ENCODE results near the gene TET3. TPM values are rescaled to one million over a fixed set of nuclear protein-coding genes. Genes with fewer than 3 reads are reported as not detected.

The TET3 gene
- total RNA-seq, 1 experiment from 2014 or later = 23.3 TPM

DNA sequence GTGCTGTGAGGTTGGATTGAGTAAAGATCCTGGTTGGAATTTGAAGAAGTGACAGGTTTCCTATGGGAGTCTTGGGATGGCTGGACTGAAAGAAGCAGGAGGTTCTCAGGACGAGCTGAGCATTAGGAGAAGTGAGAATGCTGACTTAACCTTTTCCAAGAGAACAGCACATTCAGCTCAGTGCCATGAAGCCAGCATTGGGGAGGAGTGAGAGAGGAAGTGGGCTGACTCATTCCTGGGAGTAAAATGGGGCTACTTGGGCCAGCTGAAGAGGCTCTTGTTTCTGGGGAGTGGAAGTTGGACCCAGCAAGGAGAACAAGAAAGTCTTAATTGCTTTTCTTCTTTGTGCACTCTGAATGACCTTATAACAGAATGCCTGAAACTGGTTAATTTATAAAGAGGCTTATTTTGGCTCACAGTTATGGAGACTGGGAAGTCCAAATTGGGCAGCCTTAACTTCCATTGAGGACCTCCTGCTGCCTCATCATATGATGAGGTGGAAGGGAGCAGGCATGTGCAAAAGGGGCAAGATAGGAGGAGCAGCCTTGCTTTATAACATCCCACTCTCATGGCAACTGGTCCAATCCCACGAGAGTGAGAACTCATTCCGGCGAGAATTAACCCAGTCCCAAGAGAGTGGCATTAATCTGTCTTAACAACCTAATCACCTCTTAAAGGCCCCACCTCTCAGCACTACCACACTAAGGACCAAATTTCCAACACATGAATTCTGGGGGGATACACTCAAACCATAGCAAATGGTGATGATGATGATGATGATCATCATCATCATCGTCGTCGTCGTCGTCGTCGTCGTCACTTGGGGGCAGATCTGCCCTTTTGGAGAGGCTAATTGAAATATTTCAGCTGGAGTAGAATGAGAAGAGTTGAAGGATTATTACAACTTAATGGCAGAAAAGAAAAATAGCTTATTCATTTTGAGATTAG is 31.9 kb upstream of the TET3 start:
- peaks cover 60% of the 10 kb centered on the region for H3K36me3 Mint-ChIP-seq (ENCODE audit: insufficient read depth, unreplicated experiment)
- H3K27me3 Mint-ChIP-seq (ENCODE audit: unreplicated experiment) = no peaks in the 10 kb centered on the region
- intact Hi-C loops (cut with micrococcal nuclease; ENCODE audit: unreplicated experiment) = no loop called here
- BruUV-seq (replicated peaks) = no TSS peak
- no peak for DNase-seq
- TF ChIP-seq CTCF (IDR thresholded peaks at IDR 0.05; ENCODE audit: unreplicated experiment) = no peak
- H3K27ac Mint-ChIP-seq (ENCODE audit: unreplicated experiment) = no peak overlapping the region
- no peaks in the 10 kb centered on the region for H3K4me1 Mint-ChIP-seq (ENCODE audit: low read depth, unreplicated experiment)
- CTCF ChIA-PET = no interaction called here
- no peaks in the 10 kb centered on the region for H3K9me3 Mint-ChIP-seq (ENCODE audit: low read depth, unreplicated experiment)
- H3K4me3 Mint-ChIP-seq (ENCODE audit: low read depth, unreplicated experiment) = no peak overlapping the region

GRCh38 chr2:73956218-73956865 is 28.4 kb upstream of the TET3 start:
- CTCF ChIA-PET = no interaction called here
- intact Hi-C loops (cut with micrococcal nuclease; ENCODE audit: unreplicated experiment) = no loop called here
- H3K4me1 Mint-ChIP-seq (ENCODE audit: low read depth, unreplicated experiment) = no peaks in the 10 kb centered on the region
- no peak overlapping the region for H3K4me3 Mint-ChIP-seq (ENCODE audit: low read depth, unreplicated experiment)
- no peaks in the 10 kb centered on the region for H3K27me3 Mint-ChIP-seq (ENCODE audit: unreplicated experiment)
- no TSS peak for BruUV-seq (replicated peaks)
- peaks cover 66% of the 10 kb centered on the region for H3K36me3 Mint-ChIP-seq (ENCODE audit: insufficient read depth, unreplicated experiment)
- TF ChIP-seq CTCF (IDR thresholded peaks at IDR 0.05; ENCODE audit: unreplicated experiment) = no peak
- no peaks in the 10 kb centered on the region for H3K9me3 Mint-ChIP-seq (ENCODE audit: low read depth, unreplicated experiment)
- no peak overlapping the region for H3K27ac Mint-ChIP-seq (ENCODE audit: unreplicated experiment)
- no peak for DNase-seq

- no peak overlapping the region for H3K4me3 Mint-ChIP-seq (ENCODE audit: low read depth, unreplicated experiment)
- BruUV-seq (replicated peaks) = no TSS peak
- H3K9me3 Mint-ChIP-seq (ENCODE audit: low read depth, unreplicated experiment) = no peaks in the 10 kb centered on the region
- no peak for TF ChIP-seq CTCF (IDR thresholded peaks at IDR 0.05; ENCODE audit: unreplicated experiment)
- no peak for DNase-seq
- H3K36me3 Mint-ChIP-seq (ENCODE audit: insufficient read depth, unreplicated experiment) = peaks cover 55% of the 10 kb centered on the region
- CTCF ChIA-PET = no interaction called here
- H3K27me3 Mint-ChIP-seq (ENCODE audit: unreplicated experiment) = no peaks in the 10 kb centered on the region
- intact Hi-C loops (cut with micrococcal nuclease; ENCODE audit: unreplicated experiment) = no loop called here
- H3K4me1 Mint-ChIP-seq (ENCODE audit: low read depth, unreplicated experiment) = no peaks in the 10 kb centered on the region
- no peak overlapping the region for H3K27ac Mint-ChIP-seq (ENCODE audit: unreplicated experiment)
These were observed 23.4 kb upstream of the TET3 start for GRCh38 chr2:73961274-73961673.

- no peaks in the 10 kb centered on the region for H3K4me1 Mint-ChIP-seq (ENCODE audit: low read depth, unreplicated experiment)
- intact Hi-C loops (cut with micrococcal nuclease; ENCODE audit: unreplicated experiment) = no loop called here
- BruUV-seq (replicated peaks) = TSS peak; percentile 11
- H3K27ac Mint-ChIP-seq (ENCODE audit: unreplicated experiment) = no peak overlapping the region
- no peaks in the 10 kb centered on the region for H3K27me3 Mint-ChIP-seq (ENCODE audit: unreplicated experiment)
- CTCF ChIA-PET = no interaction called here
- no peak overlapping the region for H3K4me3 Mint-ChIP-seq (ENCODE audit: low read depth, unreplicated experiment)
- peaks cover 47% of the 10 kb centered on the region for H3K36me3 Mint-ChIP-seq (ENCODE audit: insufficient read depth, unreplicated experiment)
- no peak for DNase-seq
- H3K9me3 Mint-ChIP-seq (ENCODE audit: low read depth, unreplicated experiment) = no peaks in the 10 kb centered on the region
- TF ChIP-seq CTCF (IDR thresholded peaks at IDR 0.05; ENCODE audit: unreplicated experiment) = no peak
These were observed 22.7 kb upstream of the TET3 start for GRCh38 chr2:73961823-73962615.

Measured in Calu3 (cell line).